ENCODE results near the gene MS4A5.

MS4A5 gene

GRCh38 chr11:60429272-60429671 lies at the start of gene MS4A5:
Gene MS4A5, plus strand, starts transcription at chr11:60429572. Its CDS starts 103 bp downstream, at chr11:60429675.
- DNase-seq (ENCODE audit: low spot score in 2 of 2) (no peak), ATAC-seq (ENCODE audit: low read depth) (no peak)
- Mint-ChIP-seq H3K36me3 (no peaks in the 10 kb centered on the region), H3K27me3 (no peaks in the 10 kb centered on the region), H3K27ac (no peak within 1 kb of the TSS), H3K4me3 (no peak within 1 kb of the TSS), H3K4me1 (peaks cover 13% of the 10 kb centered on the region), H3K9me3 (no peaks in the 10 kb centered on the region)

DNA sequence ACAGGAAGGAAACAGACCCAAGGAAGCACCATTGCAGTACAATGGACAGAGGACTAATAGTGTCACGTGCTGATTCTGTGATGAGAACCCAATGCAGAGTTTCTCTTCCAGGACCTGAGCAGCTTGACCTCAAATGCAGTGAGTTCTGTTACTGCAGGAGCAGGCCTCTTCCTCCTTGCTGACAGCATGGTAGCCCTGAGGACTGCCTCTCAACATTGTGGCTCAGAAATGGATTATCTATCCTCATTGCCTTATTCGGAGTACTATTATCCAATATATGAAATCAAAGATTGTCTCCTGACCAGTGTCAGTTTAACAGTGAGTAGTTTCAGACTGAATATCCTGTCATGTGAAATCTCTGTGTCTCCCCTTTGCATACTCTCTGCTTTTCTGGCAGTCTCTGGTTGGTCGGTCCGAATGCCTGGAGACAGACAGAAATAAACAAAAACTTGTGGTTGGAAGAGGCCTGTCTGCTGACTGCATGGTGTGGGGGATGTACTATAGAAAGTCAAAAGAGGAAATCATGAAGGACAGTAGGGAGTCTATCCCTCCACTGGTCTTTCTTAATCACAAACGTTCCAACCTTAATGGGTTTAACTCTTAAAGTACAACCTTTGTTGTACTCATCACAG lies 40.0 kb upstream of the MS4A5 start:
- Mint-ChIP-seq H3K9me3 (peaks cover 3% of the 10 kb centered on the region), H3K36me3 (peaks cover 21% of the 10 kb centered on the region), H3K27ac (peak overlapping the region; percentile 98), H3K4me3 (peak overlapping the region; percentile 22), H3K27me3 (no peaks in the 10 kb centered on the region), H3K4me1 (peaks cover 34% of the 10 kb centered on the region)
- DNase-seq (ENCODE audit: low spot score in 2 of 2) (peak; percentile 56 to 72), ATAC-seq (ENCODE audit: low read depth) (peak; percentile 95)

GRCh38 chr11:60390419-60390818 lies 39.0 kb upstream of the MS4A5 start:
- Mint-ChIP-seq H3K4me1 (peaks cover 37% of the 10 kb centered on the region), H3K4me3 (peak overlapping the region; percentile 17), H3K27me3 (no peaks in the 10 kb centered on the region), H3K9me3 (peaks cover 3% of the 10 kb centered on the region), H3K36me3 (peaks cover 14% of the 10 kb centered on the region), H3K27ac (peak overlapping the region; percentile 98)
- ATAC-seq (ENCODE audit: low read depth) (no peak), DNase-seq (ENCODE audit: low spot score in 2 of 2) (no peak)

DNA sequence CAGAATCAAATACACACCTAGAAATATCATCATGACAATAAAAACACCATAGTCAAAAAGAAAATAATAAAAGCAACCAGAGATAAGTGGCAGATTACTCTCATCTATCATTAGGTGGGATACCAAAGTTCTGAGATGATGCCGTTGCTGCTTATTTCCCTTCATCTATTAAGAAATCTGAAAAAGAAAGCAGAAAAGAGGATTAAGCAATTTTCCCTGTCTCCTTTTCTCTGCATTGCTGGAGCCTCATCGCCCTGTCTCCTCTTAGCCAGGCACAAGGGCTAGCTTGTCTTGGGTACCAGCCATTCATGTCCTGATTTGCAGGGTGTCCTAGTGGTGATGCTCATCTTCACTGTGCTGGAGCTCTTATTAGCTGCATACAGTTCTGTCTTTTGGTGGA lies 37.0 kb upstream of the MS4A5 start:
- no peak for DNase-seq (ENCODE audit: low spot score in 2 of 2)
- Mint-ChIP-seq H3K36me3 (peaks cover 6% of the 10 kb centered on the region), H3K4me1 (peaks cover 45% of the 10 kb centered on the region), H3K27ac (no peak overlapping the region), H3K27me3 (no peaks in the 10 kb centered on the region), H3K4me3 (no peak overlapping the region), H3K9me3 (no peaks in the 10 kb centered on the region)
- ATAC-seq (ENCODE audit: low read depth) = no peak

DNA sequence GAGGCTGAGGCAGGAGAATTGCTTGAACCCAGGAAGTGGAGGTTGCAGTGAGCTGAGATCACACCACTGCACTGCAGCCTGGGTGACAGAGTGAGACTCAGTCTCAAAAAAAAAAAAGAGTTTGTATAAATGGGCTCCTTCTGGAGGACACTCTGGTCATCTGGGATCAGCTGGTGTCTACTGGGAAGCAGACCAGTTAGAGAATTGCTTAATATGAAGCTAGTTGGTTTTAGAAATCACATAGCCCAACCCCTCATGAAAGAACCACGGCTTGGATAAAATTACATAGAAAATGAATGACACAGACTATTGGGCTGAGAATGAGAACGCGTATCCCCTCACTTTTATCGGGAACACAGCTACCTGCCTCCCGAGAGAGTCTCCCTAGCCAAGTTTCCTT lies 36.4 kb upstream of the MS4A5 start:
- Mint-ChIP-seq H3K27me3 (no peaks in the 10 kb centered on the region), H3K27ac (no peak overlapping the region), H3K4me3 (no peak overlapping the region), H3K36me3 (peaks cover 2% of the 10 kb centered on the region), H3K9me3 (no peaks in the 10 kb centered on the region), H3K4me1 (peaks cover 47% of the 10 kb centered on the region)
- ATAC-seq (ENCODE audit: low read depth) = no peak
- DNase-seq (ENCODE audit: low spot score in 2 of 2) = no peak

GRCh38 chr11:60394666-60395380 lies 34.5 kb upstream of the MS4A5 start:
- no peak for ATAC-seq (ENCODE audit: low read depth)
- no peaks in the 10 kb centered on the region for H3K27me3 Mint-ChIP-seq
- H3K27ac Mint-ChIP-seq = no peak overlapping the region
- H3K9me3 Mint-ChIP-seq = peaks cover 1% of the 10 kb centered on the region
- H3K4me1 Mint-ChIP-seq = peaks cover 40% of the 10 kb centered on the region
- H3K4me3 Mint-ChIP-seq = no peak overlapping the region
- no peak for DNase-seq (ENCODE audit: low spot score in 2 of 2)
- H3K36me3 Mint-ChIP-seq = peaks cover 5% of the 10 kb centered on the region

- H3K9me3 Mint-ChIP-seq = peaks cover 1% of the 10 kb centered on the region
- H3K36me3 Mint-ChIP-seq = peaks cover 7% of the 10 kb centered on the region
- DNase-seq (ENCODE audit: low spot score in 2 of 2) = no peak
- H3K4me1 Mint-ChIP-seq = peaks cover 40% of the 10 kb centered on the region
- H3K4me3 Mint-ChIP-seq = peak within 1 kb of the TSS; percentile 69
- no peaks in the 10 kb centered on the region for H3K27me3 Mint-ChIP-seq
- H3K27ac Mint-ChIP-seq = peak within 1 kb of the TSS; percentile 92
- ATAC-seq (ENCODE audit: low read depth) = peak; percentile 46
Measured at GRCh38 chr11:60396382-60396781, 33.0 kb upstream of the MS4A5 start, which contains the start of gene MS4A14. Gene MS4A14, plus strand, starts transcription at chr11:60396459. Its CDS starts 120 bp downstream, at chr11:60396579.

- Mint-ChIP-seq H3K4me3 (peak overlapping the region; percentile 69), H3K4me1 (peaks cover 42% of the 10 kb centered on the region)
Measured at GRCh38 chr11:60396799-60397198, 32.6 kb upstream of the MS4A5 start.

GRCh38 chr11:60420015-60420414 lies 9.4 kb upstream of the MS4A5 start:
- Mint-ChIP-seq H3K4me1 (peaks cover 16% of the 10 kb centered on the region), H3K9me3 (peaks cover 5% of the 10 kb centered on the region), H3K4me3 (no peak overlapping the region), H3K27me3 (no peaks in the 10 kb centered on the region), H3K27ac (no peak overlapping the region), H3K36me3 (peaks cover 11% of the 10 kb centered on the region)
- DNase-seq (ENCODE audit: low spot score in 2 of 2) = no peak
- no peak for ATAC-seq (ENCODE audit: low read depth)

More at GRCh38 chr11:60396799-60397198, 32.6 kb upstream of the MS4A5 start:
- ATAC-seq (ENCODE audit: low read depth) (peak; percentile 97), DNase-seq (ENCODE audit: low spot score in 2 of 2) (peak in 1 of 2 donors; percentile 39)
- peaks cover 11% of the 10 kb centered on the region for H3K36me3 Mint-ChIP-seq
- no peaks in the 10 kb centered on the region for H3K27me3 Mint-ChIP-seq
- peaks cover 1% of the 10 kb centered on the region for H3K9me3 Mint-ChIP-seq
- peak overlapping the region; percentile 92 for H3K27ac Mint-ChIP-seq

GRCh38 chr11:60422609-60423008 lies 6.8 kb upstream of the MS4A5 start:
- H3K36me3 Mint-ChIP-seq = peaks cover 5% of the 10 kb centered on the region
- ATAC-seq (ENCODE audit: low read depth) (no peak), DNase-seq (ENCODE audit: low spot score in 2 of 2) (no peak)
- peaks cover 8% of the 10 kb centered on the region for H3K4me1 Mint-ChIP-seq
- H3K27ac Mint-ChIP-seq = no peak overlapping the region
- peaks cover 5% of the 10 kb centered on the region for H3K9me3 Mint-ChIP-seq
- H3K4me3 Mint-ChIP-seq = no peak overlapping the region
- H3K27me3 Mint-ChIP-seq = no peaks in the 10 kb centered on the region

DNA sequence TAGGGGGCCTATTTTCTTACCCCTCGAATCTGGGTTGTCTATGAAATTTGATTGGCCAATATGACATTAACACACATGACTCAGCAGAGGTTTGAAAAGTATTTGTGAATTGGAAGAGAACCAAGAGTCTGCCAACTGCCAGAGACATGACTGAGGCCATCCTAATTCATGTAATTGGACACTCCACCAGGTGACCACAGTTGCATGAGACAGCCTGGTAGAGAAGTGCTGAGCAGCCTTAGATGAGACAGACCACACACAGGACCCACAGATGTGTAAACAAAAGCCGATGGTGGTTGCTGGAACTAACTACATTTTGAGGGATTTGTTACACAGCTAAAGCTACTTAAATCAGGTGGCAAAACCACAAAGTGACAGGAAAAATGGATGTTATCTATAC lies 855 bp upstream of the MS4A5 start:
- ATAC-seq (ENCODE audit: low read depth) (no peak), DNase-seq (ENCODE audit: low spot score in 2 of 2) (no peak)
- Mint-ChIP-seq H3K27me3 (no peaks in the 10 kb centered on the region), H3K4me1 (peaks cover 8% of the 10 kb centered on the region), H3K27ac (no peak overlapping the region), H3K9me3 (no peaks in the 10 kb centered on the region), H3K36me3 (no peaks in the 10 kb centered on the region), H3K4me3 (no peak overlapping the region)

DNA sequence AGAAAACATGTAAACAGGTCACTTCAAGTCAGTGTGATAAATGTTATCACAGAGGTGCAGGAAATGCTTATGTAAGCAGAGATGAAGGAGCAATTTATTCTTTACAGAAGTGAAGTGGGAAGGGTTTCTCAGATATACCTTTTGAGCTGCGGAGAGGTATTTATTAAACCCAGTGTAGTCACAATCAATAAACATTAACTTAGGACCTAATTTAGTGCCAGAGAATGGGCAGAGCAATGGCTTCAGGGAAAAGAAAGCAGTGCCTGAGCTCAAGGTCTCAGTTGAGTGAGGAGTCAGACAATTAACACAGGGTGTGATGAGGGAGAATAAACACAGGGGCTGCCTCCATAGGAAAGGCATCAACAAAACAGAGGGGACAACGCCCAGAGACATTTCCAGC lies 1.9 kb downstream of the MS4A5 start:
- DNase-seq (ENCODE audit: low spot score in 2 of 2) (no peak), ATAC-seq (ENCODE audit: low read depth) (no peak)
- peaks cover 13% of the 10 kb centered on the region for H3K4me1 Mint-ChIP-seq
- H3K4me3 Mint-ChIP-seq = no peak overlapping the region
- no peaks in the 10 kb centered on the region for H3K9me3 Mint-ChIP-seq
- no peak overlapping the region for H3K27ac Mint-ChIP-seq
- H3K27me3 Mint-ChIP-seq = no peaks in the 10 kb centered on the region
- no peaks in the 10 kb centered on the region for H3K36me3 Mint-ChIP-seq

- Mint-ChIP-seq H3K27ac (no peak overlapping the region), H3K27me3 (no peaks in the 10 kb centered on the region), H3K36me3 (no peaks in the 10 kb centered on the region), H3K4me1 (peaks cover 13% of the 10 kb centered on the region), H3K4me3 (no peak overlapping the region), H3K9me3 (no peaks in the 10 kb centered on the region)
- no peak for DNase-seq (ENCODE audit: low spot score in 2 of 2)
- ATAC-seq (ENCODE audit: low read depth) = no peak
Measured at GRCh38 chr11:60433401-60433800, 4.0 kb downstream of the MS4A5 start.

- Mint-ChIP-seq H3K4me3 (peak overlapping the region; percentile 54), H3K4me1 (peaks cover 33% of the 10 kb centered on the region), H3K27ac (peak overlapping the region; percentile 11), H3K36me3 (no peaks in the 10 kb centered on the region), H3K9me3 (no peaks in the 10 kb centered on the region), H3K27me3 (no peaks in the 10 kb centered on the region)
- DNase-seq (ENCODE audit: low spot score in 2 of 2) (no peak), ATAC-seq (ENCODE audit: low read depth) (no peak)
Measured at GRCh38 chr11:60447070-60447469, 17.7 kb downstream of the MS4A5 start.

Data from memory B cell (primary cell).